GM21526 (cell line): ENCODE measurements around the gene EPB41L4B.

Experiments used
- ATAC-seq: cut with Tn5 transposase; IDR thresholded peaks from one replicate; pipeline ENCODE4 v1.9.1; 2021; ENCODE audit warnings: moderate library complexity; ENCODE audit not compliant: unreplicated experiment, low FRiP score

Gene EPB41L4B

DNA sequence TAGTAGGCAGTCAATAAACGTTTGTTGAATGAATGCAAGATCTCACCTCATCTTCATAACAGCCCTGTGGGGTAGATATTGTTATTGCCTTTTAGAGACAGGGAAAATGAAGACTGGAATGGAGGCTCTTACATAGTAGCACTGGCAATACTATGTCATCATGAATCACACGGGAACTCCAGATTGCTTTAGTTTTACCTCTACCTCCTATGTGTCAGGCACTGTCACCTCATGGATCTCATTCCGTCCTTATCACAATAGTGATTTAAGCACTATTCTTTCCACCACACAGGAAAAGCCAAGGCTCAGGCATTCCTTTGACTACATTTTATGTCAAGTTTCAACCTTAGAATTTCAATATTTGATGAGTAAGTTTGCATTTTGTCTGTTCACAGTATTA lies 2.9 kb upstream of the EPB41L4B start:
- ATAC-seq, result no peak

DNA sequence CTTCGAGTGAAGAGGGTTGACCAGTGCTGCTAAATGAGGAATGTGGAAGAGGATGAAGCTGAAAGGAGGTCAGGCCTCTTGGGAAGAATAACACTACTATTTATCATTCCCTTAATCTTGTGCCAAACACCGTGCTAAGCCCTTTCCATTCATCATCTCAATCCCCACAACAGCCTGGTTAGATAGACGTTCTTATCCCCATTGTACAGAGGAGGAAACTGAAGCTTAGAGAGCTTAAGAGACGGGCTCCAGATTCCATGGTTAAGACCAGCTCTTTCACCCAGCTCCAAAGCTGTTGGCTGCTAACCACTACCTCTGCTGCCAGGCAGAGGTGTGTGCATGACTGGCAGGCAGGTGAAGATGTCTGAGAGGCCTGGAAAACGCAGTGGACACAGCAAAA lies 868 bp upstream of the EPB41L4B start:
- no peak for ATAC-seq

DNA sequence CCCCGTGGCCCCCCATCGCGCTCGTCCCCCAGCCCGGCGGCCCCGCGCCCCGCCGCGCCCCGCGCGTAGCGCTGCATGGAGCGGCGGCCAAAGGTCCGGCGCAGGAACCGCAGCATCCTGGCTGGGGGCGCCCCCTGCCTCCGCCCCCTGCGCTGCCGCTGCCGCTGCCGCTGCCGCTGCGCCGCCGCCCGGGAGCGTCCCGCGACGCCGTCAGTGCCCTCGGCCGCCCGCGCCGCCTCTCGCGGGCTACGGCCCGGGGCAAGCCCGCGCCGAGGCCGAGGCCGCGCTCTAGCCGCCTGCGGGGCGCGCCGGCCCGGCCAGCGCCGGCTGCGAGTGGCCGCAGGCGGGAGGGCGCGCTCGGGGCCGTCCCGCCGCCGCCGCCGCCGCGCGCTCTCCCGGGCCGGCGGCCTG lies 523 bp downstream of the EPB41L4B start:
- peak; percentile 17 for ATAC-seq

DNA sequence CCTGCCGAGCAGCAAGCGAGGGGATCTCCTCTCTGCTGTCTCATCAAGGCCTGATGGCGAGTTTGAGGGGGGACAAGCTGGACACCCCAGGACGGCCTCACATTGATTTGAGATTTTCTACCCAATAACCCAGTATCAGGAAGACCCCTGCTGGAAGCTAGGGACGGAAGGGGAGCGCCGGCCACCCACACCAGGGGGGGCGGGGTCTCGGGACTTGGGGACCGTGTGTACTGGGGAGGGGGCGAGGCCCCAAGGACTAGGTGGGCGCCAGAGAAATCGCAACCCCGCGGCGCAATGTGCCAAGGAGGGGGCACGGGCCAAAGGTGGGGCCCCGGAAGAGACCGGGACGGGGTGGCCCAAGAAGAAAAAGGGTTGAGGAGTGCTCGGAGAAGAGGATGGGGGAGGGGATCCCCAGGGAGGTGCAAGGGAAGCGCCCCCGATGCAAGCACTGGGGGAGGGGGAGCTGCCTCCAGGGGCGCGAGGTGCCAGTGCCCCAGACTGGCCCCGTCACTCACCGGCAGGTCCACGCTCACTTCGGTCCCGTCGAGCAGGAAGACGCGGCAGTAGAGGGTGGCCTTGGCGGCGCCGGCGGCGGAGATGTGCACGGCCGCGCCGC lies 1.1 kb downstream of the EPB41L4B start:
- ATAC-seq, result peak; percentile 17

DNA sequence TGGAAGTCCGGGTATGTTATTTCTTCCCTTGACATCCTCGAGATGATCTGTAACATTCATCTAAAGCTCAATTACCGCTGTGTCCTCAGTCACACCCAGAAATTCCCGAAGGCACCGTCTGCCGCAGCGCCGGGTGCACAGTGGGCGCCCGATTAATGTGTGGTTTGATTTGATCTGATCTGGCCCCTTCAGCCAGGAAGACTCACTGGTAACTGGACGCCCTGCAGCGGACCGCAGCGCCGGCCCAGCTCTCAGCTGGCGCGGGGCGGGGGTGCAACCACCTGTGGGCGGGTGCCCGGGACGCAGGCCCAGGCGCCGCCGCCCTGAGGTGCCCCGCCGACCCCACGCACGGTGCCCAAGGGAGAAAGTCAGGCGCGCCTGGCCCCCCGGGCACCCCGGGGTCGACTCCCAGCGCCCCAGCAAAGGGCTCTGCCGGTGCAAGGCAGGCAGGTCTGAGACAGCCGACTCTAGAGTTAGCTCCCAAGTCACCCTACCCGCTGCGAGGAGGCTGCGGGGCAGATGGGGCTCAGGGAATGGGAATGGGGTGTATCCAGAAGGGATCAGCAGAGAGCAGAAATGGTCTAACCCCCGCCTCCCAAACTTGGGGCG lies 1.7 kb downstream of the EPB41L4B start:
- ATAC-seq, result no peak

DNA sequence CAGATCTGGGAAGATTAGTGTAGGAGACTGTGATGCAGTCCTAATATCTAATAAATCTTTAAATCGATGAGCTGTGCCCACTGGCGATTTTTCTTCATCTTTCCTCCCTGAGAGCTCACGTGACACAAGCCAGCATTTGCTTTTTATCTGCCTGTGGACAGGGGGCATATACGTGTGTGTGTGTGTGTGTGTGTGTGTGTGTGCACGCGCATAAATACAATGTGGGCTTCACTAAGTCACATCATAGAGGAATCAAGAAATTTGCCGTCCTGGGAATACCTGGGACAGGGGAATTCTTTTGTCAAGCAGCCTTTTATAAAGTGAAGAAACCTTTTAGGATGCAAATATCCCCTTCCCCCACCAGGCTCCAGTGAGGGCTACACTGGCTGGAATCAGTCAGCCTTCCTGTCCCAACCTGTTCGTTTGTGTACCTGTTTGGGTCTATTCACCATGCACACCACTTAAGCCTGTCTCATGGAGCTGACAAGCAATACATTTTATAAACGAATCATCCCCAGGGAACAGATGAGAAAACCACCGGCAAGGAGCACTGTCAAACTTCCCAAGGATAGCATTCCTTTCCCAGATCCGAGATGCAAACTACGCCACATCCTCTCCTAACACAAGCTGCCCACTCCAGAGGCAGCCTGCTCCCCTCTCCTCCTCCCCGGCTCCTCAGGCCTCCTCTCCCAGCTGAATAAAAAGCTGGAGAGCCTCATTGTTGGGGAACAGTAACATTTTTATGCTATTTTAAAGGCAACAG lies 2.7 kb downstream of the EPB41L4B start:
- no peak for ATAC-seq

DNA sequence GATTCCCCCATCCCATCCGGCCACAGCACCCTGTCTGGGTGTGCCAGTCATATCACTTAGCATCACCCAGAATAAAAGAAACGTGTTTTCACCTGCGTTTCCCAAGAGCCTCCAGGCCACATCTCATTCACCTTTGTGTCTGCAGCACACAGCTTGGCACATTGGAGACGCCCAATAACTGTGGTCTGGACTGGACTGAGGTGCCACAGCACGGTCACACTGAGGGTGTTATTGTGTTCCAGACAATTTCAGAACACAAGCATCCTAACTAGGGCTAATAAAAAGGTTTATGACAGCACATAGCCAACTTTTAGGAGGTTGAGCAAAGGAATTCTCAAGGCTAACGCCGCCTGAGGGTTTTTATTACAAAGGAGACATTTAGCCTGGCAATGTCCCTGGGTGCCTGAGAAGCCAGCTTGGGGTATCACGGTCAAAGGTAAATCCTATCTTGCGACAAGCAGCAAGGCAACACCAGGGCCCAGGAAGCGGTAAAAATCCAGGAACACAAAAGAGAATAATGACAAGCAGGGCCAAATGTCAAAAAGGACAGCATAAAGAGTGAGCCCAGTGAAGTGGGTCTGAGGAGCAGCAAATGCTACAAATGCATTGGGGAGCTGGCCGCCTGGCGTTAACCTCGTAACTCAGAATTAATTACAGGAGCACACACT lies 3.4 kb downstream of the EPB41L4B start:
- ATAC-seq, result no peak

DNA sequence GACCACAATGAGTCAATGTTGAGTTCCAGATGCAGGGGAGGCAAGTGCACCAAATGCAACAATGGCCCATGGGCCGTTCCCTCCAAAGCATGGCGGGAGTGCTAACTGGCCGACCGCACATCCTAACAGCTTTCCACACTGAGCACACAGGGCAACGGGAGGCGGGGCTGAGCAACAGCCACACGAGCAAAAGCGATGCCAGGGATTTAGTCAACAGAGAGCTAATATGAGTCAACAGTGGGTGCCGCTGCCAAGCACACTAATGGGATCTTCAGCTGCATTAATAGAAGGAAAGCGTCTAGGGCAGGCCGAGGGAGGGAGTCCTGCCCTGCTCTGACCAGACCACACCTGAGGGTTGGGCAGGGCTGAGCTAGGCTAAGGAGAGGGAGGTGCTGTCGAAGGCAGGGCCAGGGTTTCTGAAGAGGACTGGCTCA lies 4.6 kb downstream of the EPB41L4B start:
- no peak for ATAC-seq

DNA sequence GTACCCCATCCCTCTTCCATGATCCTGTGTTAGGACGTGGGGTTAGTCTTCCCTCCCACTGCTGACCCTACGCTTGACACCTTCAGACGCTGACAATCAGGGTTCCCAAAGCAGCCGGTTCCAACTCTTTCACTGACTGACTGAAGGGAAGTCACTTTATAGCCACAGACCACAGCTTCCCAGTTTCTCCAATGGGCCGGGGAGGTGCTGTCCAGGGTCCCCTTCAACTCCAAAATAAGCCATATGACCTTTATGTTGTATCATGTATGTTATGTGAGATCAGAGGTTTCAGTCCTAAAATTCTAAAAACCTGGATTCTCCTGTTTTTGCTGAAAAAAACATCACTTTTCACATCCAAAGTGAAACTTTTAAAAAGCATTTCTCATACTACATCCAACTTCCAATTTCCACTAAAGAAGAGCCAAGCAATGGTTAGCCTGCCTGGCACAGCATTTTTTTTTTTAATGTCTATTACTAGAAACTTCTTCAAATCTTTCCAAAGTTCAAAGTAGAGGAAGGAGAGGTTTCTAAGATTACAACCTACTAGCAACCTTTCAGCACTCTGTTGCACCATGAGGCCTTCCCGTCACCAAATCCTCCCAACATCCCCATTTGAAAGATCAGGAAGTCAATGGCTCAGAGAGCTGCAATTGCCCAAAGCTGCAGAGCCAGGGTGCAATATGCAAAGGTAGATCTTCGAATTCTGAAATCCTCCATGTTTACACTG lies 5.2 kb downstream of the EPB41L4B start:
- ATAC-seq, result no peak

DNA sequence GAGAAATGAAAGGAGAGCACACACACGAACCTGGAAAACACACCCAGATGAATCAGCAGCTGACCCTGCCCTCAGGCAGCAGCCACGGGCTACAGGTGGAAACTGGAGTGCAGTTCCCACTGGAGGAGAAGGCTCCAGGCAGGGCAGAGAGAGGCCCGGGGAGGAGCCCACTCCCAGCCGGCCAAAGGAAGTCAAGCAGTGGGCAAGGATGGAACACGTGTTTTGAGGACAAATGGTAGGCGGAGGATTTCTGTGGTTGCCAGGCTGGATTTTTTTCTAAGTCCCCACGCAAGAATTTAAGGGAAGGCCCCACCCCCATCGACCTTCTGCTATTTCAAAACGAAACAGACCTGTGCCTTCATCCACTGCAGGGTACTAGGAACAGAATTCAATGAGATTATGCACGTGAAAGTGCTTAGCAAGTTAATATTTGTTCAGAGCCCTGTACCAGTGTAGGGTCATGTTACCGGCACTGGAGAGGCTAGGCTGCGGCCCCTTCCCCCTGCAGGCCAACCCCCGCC lies 6.8 kb downstream of the EPB41L4B start:
- ATAC-seq, result no peak

DNA sequence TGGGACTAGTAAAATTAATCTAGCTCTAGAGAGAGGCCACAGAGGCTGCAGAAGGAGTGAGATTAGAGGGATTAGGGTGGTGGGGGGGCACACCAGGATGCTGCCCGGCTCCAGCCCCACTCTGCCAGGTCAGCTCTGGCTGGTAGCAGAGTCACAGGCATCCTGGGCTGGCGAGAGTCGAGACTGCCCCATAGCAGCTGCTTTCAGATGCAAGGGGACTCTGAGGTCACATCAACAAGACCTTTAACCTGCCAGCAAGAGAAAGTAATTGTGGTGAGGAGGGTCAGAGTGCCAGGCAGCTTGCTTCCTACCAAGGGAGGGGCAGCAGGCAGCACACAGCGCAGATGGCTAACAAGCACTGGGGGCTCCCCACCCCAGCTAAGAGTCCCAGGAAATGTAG lies 7.5 kb downstream of the EPB41L4B start:
- ATAC-seq, result no peak

DNA sequence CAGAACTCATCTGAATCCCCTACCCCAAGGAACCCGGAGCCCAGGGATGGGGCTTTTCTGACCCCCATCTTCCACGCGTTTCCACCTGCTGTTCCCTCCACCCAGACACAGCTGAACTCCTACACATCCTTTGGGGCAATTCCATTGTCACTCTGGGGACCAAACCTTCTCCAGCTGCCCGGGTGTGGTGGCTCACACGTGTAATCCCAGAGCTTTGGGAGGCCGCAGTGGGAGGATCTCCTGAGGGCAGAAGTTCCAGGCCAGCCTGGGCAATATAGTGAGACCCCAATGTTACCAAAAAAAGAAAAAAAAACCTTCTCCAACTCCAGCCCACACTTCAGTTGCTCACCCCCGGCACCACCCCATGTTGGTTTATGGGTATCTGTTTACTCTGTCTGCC lies 8.1 kb downstream of the EPB41L4B start:
- no peak for ATAC-seq

DNA sequence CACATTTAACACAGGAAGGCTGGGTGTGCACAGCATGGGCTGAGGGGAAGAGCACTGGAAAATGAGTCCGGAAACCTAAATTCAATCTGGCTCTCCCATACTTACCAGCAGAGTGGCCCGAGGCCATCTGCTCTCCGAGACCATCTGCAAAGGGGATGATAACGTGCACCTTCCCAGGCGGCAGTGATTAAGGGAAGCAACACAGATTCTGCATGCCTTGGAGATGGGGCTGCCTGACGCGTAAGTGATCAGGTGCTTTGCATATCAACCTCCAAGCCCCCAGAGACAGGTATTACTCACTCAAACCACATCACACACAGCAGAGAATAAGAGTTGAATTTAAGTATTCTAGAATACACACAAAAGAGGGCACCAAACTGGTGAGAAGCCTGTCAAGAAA lies 9.1 kb downstream of the EPB41L4B start:
- peak; percentile 81 for ATAC-seq

DNA sequence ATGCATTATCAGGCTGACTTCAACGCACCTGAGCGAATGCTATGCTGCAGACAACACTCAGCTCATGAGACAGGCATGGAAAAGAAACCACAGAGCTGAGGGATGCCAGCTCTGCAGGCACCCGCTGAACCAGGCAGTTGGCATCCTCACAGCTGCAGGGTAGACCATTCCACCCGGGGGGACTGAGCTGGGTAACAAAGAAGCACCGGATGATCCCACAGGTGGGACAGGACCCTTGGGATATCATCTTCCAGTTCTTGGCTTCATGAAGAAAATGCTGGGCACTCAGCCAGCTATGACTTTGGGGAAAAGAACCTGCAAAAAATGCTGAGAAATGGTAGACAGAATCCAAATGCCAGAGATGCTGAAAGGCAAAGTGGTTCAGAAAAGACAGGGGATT lies 9.6 kb downstream of the EPB41L4B start:
- no peak for ATAC-seq

DNA sequence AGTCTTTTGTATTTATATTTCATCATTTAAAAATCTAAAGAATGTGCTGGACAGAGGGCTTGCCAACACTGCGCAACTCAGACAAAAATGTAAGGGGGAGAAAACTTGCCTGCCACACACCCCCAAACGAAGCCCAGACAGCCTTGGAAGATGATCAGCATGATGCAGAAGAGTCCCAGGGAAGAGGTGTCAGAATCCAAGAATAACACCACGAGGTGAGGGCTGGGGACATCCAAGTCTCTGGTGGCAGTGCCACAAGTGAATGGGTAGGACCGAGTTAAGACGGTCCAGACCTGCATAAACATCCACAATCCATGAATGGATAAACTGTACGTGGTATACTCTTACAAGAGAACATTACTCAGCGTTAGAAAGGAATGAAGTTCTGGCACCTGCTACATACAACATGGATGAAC lies 10.4 kb downstream of the EPB41L4B start:
- ATAC-seq, result no peak

DNA sequence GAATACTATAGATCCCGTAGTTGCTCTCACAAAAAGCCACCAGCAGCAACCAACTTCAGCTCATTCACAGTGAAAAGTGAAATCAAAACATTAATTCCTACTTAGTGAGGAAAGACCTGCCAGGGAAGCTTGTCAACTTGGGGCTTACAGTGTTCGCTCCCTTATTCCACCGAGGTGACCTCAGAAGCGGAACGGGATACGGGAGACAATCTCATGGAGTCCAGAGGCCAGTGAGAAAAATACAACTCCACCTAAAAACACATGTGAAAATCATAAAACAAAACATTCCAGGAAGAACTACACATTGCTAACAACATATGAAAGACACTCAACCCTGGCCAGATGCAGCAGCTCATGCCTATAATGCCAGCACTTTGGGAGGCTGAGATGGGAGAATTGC lies 11.6 kb downstream of the EPB41L4B start:
- ATAC-seq, result no peak

DNA sequence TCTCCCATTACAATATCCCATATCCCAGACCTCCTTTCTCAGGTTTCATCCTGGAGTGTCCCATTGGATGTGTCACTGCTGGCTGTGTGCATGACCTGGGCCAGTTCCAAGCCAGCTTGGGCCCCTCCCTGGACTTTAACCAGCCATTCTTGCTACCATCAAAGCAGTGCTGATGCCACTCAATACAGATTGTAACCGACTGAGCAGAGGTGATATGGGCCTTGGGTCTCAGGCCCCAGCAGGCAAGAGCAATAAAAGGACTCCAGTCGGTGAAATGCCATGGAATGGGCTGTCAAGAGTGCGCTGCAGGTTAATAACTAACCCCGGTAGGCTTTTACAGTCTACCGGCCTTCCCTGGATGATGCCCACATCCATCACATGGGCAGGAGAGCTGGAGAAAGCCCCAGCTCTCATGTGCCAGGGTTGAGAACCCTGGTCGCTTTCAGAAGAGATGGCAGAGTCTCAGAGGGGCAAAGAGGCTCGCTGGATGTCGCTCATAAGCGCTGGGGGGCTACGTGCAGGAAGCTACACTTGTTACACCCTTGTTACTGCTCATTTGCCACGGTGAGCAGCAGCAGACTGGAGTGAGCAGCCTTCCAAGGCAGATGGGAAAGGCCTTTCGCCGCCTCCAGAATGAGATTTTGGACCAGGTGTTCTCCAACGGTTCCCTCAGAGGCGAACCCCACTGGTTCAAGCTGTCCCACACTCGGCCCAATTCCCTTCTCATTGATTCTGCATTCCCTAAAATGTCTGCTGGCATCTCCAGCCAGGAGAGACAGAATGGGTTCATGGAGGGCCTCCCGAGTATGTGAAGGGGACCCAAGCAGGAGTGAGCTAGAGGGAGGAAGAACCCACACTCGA lies 13.2 kb downstream of the EPB41L4B start:
- ATAC-seq, result no peak

DNA sequence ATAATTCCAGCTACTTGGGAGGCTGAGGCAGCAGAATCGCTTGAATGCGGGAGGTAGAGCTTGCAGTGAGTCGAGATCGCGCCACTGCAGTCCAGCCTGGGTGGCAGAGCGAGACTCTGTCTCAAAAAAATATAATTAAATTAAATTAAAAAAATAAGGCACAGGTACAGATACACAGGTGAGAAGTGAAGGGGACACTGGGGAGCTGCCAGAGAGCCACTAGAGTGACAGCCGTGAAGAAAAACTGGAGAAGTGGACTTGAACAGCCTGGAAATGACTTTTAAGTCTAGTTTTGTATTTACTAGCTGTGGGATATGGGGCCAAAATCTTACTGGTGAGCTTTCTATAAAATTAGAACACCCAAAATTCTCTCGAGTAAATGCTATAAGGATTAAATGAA lies 15.1 kb downstream of the EPB41L4B start:
- no peak for ATAC-seq

DNA sequence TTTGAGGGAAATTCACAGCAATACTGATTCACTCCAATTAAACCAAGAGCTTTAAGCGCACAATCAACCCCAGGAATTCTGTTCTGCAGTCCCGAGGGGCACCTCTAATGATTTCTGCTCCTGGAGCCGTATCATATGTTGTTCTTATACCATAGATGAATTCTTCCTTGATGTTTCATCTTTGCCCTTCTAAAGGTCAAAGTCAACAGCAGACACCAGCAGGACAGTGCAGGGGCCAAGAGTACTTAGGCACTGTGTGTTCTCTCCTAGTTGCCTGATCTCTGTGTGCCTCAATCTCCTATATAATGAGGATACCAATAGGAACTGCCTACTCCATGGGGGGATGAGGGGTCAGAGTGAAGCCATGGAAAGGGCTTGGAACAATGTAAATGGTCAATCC lies 16.5 kb downstream of the EPB41L4B start:
- no peak for ATAC-seq

DNA sequence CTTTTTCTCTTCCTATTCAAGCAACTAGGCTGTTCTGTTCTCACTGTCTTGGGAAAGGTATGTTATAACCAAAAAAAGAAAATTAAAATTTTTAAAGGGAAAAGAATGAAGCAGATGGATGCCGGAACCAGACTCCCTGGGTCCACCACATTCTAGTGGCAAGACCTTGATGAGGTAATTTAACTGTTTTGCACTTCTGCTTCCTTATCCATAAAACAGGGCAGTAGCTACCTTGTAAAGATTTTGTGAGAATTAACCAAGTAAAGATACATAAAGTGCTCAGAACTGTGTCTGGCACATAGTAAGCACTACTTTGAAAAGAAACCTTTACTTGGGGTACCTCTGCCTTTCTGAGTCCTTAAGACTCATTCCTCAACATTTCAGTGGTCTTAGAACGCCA lies 17.0 kb downstream of the EPB41L4B start:
- no peak for ATAC-seq
